ENCODE data around the gene TMEM132A.

DNA sequence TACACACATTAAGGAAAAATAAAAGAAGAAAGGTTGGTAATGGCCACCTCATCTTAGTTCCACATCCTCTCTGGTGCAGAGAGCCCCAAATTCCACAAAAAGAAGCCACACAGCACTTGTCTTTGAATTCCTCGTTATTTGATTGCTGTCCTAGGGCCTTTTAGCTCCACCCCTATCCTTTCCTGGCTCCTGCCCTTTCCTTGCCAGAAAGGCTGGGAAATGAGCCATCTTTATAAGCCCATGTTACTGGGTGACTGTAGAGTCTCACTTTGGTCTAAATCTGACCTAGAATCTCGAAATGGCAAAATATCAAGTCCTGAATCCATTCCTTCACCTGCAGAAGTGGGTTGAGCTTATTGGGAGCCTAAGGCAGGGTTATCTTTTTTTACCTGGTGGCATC lies 4.3 kb upstream of the TMEM132A start:
- TF ChIP-seq, protein P1, sequence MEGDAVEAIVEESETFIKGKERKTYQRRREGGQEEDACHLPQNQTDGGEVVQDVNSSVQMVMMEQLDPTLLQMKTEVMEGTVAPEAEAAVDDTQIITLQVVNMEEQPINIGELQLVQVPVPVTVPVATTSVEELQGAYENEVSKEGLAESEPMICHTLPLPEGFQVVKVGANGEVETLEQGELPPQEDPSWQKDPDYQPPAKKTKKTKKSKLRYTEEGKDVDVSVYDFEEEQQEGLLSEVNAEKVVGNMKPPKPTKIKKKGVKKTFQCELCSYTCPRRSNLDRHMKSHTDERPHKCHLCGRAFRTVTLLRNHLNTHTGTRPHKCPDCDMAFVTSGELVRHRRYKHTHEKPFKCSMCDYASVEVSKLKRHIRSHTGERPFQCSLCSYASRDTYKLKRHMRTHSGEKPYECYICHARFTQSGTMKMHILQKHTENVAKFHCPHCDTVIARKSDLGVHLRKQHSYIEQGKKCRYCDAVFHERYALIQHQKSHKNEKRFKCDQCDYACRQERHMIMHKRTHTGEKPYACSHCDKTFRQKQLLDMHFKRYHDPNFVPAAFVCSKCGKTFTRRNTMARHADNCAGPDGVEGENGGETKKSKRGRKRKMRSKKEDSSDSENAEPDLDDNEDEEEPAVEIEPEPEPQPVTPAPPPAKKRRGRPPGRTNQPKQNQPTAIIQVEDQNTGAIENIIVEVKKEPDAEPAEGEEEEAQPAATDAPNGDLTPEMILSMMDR (IDR thresholded peaks at IDR 0.05), result no peak
- TF ChIP-seq JUND (IDR thresholded peaks at IDR 0.05) (no peak), TAF1 (IDR thresholded peaks at IDR 0.05; ENCODE audit: borderline replicate concordance, low read depth, low read length) (no peak), POLR2AphosphoS5 (IDR thresholded peaks at IDR 0.05; ENCODE audit: low read depth, low read length) (no peak), GABPA (IDR thresholded peaks at IDR 0.05; ENCODE audit: low read depth) (no peak), EP300 (IDR thresholded peaks at IDR 0.05; ENCODE audit: borderline replicate concordance in 1 of 2, low read depth in 1 of 2, low read length in 1 of 2) (no peak), EZH2phosphoT487 (IDR thresholded peaks at IDR 0.05; ENCODE audit: borderline replicate concordance, low read depth) (no peak), SIN3A (IDR thresholded peaks at IDR 0.05; ENCODE audit: borderline replicate concordance, low read depth, low read length) (no peak), CHD2 (IDR thresholded peaks at IDR 0.05; ENCODE audit: low read length, partially characterized antibody) (no peak)
- TF ChIP-seq, protein P2, sequence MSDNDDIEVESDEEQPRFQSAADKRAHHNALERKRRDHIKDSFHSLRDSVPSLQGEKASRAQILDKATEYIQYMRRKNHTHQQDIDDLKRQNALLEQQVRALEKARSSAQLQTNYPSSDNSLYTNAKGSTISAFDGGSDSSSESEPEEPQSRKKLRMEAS (IDR thresholded peaks at IDR 0.05; ENCODE audit: low read depth), result no peak
- TF ChIP-seq, protein P3, sequence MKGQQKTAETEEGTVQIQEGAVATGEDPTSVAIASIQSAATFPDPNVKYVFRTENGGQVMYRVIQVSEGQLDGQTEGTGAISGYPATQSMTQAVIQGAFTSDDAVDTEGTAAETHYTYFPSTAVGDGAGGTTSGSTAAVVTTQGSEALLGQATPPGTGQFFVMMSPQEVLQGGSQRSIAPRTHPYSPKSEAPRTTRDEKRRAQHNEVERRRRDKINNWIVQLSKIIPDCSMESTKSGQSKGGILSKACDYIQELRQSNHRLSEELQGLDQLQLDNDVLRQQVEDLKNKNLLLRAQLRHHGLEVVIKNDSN (IDR thresholded peaks at IDR 0.05; ENCODE audit: borderline replicate concordance, low read depth), result no peak
